HG02623 (cell line): ENCODE results near the gene CXCL16.

Source experiments
- ATAC-seq: cut with Tn5 transposase; IDR thresholded peaks from one replicate; pipeline ENCODE4 v1.9.1; 2021; ENCODE audit warnings: moderate library complexity; ENCODE audit not compliant: unreplicated experiment

Gene CXCL16

GRCh38 chr17:4753392-4753791, 13.7 kb upstream of the CXCL16 start:
- no peak for ATAC-seq

GRCh38 chr17:4751932-4752331, 12.2 kb upstream of the CXCL16 start:
- no peak for ATAC-seq

DNA sequence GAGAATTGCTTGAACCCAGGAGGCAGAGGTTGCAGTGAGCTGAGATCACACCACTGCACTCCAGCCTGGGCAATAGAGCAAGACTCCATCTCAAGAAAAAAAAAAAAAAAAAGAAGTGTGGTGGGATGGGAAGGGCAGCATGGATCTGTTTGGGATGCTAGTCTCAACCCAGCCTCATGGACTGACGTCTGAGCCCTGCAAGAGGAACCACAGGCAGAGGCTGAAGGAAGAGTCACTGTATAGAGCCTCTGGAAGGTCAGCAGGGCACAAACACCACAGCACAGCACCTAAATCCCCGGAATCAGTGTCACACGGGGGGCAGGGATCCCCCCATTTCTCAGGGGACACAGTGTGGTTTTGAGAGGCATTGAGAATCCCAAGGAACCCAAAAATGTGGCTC, 10.9 kb upstream of the CXCL16 start:
- no peak for ATAC-seq

- no peak for ATAC-seq
These were observed 9.0 kb upstream of the CXCL16 start for GRCh38 chr17:4748686-4749085.

DNA sequence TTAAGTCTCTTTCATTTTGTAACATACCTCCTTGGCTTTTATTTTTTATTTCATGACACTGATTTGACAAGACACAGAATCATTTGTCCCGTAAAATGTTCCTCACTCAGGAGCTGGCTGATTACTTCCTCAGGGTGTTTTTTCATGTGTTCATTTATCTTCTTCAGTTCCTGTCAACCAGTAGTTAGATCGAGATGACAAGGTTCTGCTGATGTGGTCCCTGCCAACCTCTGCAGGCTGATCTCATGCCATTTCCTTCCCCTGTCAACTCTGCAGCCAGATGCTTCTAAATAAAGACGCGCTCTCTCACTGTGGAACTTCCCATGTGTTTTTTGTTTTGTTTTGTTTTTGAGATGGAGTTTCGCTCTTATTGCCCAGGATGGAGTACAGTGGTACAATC, 8.1 kb upstream of the CXCL16 start:
- no peak for ATAC-seq

DNA sequence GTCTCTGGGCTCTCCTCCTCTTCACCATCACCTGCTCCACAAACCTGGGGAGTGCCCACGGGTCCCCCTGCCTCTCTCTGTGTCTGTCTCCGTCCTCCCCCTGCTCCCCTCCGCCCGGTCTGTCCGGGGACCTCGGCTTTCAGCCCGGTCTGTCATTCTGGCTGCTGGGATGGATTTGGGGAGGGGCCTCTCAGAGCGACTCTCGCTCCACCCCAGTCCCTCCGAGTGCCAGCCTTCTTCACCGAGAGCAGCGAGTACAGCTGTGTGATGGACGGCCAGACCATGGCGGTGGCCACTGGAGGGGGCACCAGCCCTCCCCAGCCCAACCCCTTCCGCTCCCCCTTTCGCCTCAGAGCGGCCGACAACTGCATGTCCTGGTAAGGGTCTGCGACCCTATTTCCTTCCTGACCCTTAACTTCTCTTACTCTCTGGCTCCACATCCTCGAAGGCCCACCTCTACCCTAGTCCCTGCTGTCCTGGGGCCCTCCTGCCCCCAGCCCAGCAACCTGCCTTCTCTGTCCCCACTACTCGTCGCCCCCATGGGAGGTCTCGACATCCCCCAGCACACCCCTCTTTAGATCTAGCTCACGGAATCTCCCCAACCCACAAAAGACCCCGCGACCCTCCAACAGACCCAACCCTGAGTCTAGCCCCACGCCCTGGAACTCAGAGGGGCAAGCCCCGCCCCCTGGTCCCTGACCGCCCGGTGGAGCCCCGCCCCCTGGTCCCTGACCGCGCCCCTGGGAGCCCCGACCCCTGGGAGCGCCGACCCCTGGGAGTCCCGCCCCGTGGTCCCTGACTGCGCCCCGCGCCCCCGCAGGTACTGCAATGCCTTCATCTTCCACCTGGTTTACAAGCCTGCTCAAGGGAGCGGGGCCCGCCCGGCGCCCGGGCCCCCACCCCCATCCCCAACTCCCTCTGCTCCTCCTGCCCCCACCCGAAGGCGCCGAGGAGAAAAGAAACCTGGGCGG, 5.6 kb upstream of the CXCL16 start:
- no peak for ATAC-seq

DNA sequence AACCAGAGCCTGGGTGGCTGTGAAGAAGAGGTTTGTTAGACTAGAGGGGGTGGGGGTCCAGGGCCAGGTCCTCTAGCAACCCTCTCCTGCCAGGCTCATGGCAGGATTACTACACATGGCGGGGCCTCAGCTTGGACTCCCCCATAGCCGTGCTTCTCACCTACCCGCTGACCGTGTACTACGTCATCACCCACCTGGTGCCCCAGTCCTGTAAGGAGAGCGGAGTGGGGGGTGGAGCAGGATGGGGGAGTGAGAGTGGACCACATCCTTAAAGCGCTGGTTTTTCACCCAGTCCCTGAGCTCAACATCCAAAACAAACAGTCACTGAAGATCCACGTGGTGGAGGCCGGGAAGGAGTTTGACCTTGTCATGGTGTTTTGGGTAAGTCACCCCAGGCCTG, 4.2 kb upstream of the CXCL16 start:
- no peak for ATAC-seq

DNA sequence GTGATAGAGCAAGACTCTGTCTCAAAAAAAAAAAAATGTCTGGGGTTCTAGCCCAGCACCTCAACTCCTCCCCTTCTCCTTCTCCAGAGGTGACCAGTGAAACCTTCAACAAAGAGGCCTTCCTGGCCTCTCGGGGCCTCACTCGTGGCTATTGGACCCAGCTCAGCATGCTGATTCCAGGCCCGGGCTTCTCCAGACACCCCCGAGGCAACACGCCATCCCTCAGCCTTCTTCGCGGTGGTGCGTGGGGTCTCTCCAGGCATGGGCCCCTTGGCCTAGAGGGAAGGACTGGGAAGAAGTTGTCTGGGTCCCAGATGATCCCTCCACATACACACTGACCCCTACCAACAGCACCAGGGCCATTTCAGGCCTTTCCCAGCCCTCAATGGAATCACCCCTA, 3.5 kb upstream of the CXCL16 start:
- no peak for ATAC-seq

DNA sequence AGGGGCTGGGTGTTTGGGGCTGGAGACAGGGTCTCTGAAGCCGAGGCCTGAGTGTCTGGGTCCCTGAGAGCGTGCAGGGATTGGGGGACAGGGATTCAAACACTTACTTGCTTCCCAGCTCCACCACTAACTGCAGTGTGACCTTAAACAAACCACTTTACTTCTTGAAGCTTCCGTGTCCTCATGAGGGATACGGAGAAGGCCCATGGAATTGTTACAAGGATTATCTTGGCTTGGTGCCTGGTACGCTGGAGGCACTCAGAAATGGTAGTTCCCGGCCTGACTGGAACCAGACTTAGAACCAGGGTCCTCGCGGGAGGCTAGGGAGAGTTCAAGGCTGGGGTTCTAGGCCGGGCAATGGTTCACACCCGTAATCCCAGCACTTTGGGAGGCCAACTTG, 2.9 kb upstream of the CXCL16 start:
- ATAC-seq = no peak

DNA sequence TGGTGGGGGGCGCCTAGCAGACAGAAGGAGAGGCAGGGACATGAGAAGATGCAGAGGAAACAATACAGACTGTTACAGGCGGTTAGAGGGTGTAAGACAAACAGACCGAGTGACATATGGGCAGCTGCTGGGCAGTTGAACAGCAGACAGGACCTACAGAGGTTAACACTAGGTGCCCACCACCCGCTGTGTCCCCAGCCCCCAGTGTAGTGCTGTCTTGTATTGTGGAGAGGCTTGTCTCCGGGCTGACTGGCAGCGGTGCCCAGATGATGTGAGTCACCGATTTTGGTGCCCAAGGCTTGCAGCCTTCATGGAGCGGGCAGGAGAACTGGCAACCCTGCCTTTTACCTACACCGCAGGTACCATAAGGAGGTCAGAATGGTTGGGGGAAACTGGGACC, 2.4 kb upstream of the CXCL16 start:
- ATAC-seq = no peak

DNA sequence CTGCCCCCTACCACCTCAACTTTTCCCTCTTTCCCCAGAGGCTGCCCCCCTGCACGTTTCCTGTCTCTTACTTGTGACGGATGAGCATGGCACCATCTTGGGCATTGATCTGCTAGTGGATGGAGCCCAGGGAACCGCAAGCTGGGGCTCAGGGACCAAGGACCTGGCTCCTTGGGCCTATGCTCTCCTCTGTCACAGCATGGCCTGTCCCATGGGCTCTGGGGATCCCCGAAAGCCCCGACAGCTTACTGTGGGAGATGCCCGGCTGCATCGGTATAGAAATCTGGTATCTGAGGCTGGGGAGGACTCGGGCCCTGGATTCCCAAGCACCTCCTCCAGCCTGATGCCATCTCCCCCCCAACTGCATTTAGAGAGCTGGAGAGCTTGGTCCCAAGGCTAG, 1.8 kb upstream of the CXCL16 start:
- no peak for ATAC-seq

GRCh38 chr17:4740584-4740983, 856 bp upstream of the CXCL16 start:
- ATAC-seq = no peak

DNA sequence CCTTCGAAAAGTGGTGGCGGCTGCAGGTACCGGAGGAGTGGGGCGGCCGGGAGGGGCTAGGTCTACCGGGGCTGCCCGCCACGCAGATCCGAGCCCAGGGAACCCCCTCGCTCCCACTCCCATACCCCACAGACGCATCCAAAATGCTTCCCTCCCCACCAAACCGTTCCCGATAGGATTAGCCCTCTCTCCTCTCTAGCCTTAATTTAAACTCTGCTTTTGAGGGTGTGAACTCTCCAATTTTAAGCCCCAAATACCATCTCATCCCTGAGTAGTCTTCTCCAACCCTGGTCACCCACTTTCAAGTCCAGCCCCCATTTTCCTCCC, 260 bp upstream of the CXCL16 start:
- ATAC-seq = no peak

GRCh38 chr17:4738136-4739121, 1.3 kb downstream of the CXCL16 start:
- ATAC-seq = no peak

- no peak for ATAC-seq
These were observed 3.7 kb downstream of the CXCL16 start for GRCh38 chr17:4735876-4736651.

- no peak for ATAC-seq
These were observed 4.8 kb downstream of the CXCL16 start for GRCh38 chr17:4734857-4735475.

- ATAC-seq = no peak
These were observed 6.6 kb downstream of the CXCL16 start for GRCh38 chr17:4733073-4733531.

DNA sequence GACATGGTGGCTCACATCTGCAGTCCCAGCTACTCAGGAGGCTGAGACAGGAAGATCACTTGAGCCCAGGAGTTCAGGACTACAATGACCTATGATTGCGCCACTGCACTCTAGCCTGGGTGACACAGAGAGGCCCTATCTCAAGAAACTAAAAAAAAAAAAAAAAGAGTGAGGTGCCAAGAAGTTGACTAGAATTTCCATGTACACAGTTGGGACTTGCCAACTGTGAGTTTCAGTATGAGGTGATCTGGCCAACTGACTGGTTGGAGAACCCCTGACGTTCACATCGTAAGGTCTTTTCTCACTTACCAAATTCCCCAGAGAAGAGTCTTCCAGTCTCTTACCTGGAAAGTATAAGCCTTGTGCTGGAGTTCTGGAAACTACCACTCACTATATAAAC, 11.6 kb downstream of the CXCL16 start:
- ATAC-seq = no peak

DNA sequence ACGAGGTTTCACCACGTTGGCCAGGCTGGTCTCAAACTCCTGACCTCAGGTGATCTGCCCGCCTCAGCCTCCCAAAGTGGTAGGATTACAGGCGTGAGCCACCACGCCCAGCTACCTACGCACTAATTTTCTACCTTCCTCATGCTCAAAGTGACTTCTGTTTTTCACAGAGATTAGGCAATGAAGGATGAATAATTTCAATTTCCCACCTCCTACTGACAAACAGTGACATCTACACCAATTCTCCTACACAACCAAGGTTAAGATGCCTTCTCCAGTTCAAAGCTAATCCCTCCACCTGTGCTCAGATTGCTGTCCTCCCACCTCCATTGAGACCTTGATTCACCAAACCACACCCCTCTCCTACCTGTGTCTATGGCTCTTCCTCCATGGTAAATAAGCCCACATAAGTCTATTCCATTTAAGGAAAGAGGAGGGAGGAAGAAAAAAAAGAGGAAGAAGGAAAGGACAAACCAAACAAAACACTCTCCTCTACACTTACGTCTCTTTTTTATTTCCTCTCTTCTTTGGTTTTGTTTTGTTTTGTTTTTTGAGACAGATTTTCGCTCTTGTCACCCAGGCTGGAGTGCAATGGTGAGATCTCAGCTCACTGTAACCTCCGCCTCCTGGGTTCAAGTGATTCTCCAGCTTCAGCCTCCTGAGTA, 13.9 kb downstream of the CXCL16 start:
- ATAC-seq = no peak

- no peak for ATAC-seq
These were observed 15.1 kb downstream of the CXCL16 start for GRCh38 chr17:4724650-4725049.
